Stimulated activated CD8-positive, alpha-beta memory T cell treated with anti-CD3 and anti-CD28 coated beads, Interleukin-7, amount 100 ng/mL, for 24 hours (primary cell): ENCODE data around the gene SPECC1.
"Not testable (repeated sequence)": the region's sequence is repeated elsewhere in the genome, so short reads cannot be mapped to it uniquely, and the experiment has no call there.

Experiments
- DNase-seq: peaks from one replicate; pipeline ENCODE4 v3.0.0-alpha.2; 2020; ENCODE audit warnings: low read depth

The SPECC1 gene

GRCh38 chr17:20174588-20175265, 165.6 kb downstream of the SPECC1 start:
- DNase-seq, result no peak

- DNase-seq, result no peak
Measured at GRCh38 chr17:20179041-20179440, 169.9 kb downstream of the SPECC1 start.

GRCh38 chr17:20180661-20181060, 171.5 kb downstream of the SPECC1 start:
- DNase-seq, result no peak

GRCh38 chr17:20184181-20184580, 175.0 kb downstream of the SPECC1 start:
- no peak for DNase-seq

GRCh38 chr17:20184977-20185619, 175.9 kb downstream of the SPECC1 start:
- DNase-seq, result no peak

- DNase-seq, result no peak
Measured at GRCh38 chr17:20187049-20187448, 177.9 kb downstream of the SPECC1 start.

GRCh38 chr17:20189302-20189701, 180.1 kb downstream of the SPECC1 start:
- DNase-seq, result no peak

- DNase-seq, result no peak
Measured at GRCh38 chr17:20189979-20190378, 180.8 kb downstream of the SPECC1 start.

- DNase-seq, result no peak
Measured at GRCh38 chr17:20190605-20191004, 181.4 kb downstream of the SPECC1 start.

- no peak for DNase-seq
Measured at GRCh38 chr17:20191056-20191455, 181.9 kb downstream of the SPECC1 start.

GRCh38 chr17:20196286-20196685, 187.1 kb downstream of the SPECC1 start:
- not testable (repeated sequence) for DNase-seq

- DNase-seq, result no peak
Measured at GRCh38 chr17:20197272-20197926, 188.2 kb downstream of the SPECC1 start.

GRCh38 chr17:20200016-20200795, 191.0 kb downstream of the SPECC1 start:
- DNase-seq, result no peak

GRCh38 chr17:20200865-20201458, 191.8 kb downstream of the SPECC1 start:
- DNase-seq, result no peak

- no peak for DNase-seq
Measured at GRCh38 chr17:20202141-20202621, 193.0 kb downstream of the SPECC1 start.

GRCh38 chr17:20203018-20203417, 193.9 kb downstream of the SPECC1 start:
- no peak for DNase-seq

- DNase-seq, result no peak
Measured at GRCh38 chr17:20203761-20204263, 194.7 kb downstream of the SPECC1 start.

- DNase-seq, result no peak
Measured at GRCh38 chr17:20205609-20206008, 196.4 kb downstream of the SPECC1 start.

- DNase-seq, result no peak
Measured at GRCh38 chr17:20206068-20206467, 196.9 kb downstream of the SPECC1 start.

- no peak for DNase-seq
Measured at GRCh38 chr17:20206591-20206990, 197.4 kb downstream of the SPECC1 start.

- no peak for DNase-seq
Measured at GRCh38 chr17:20207262-20207985, 198.3 kb downstream of the SPECC1 start.
